Activated CD4-positive, CD25-positive, alpha-beta regulatory T cell treated with anti-CD3 and anti-CD28 coated beads, Interleukin-2, amount 50 U/mL, for 24 hours (primary cell): ENCODE data around the gene THADA.
"Not testable (repeated sequence)": the region's sequence is repeated elsewhere in the genome, so short reads cannot be mapped to it uniquely, and the experiment has no call there.

Source experiments
- ATAC-seq, 2 donors: fragments of 150-1000 bp; cut with Tn5 transposase; one replicate each; pipeline ENCODE4 v1.10.0; 2021; ENCODE audit warnings: mild to moderate bottlenecking in 1 of 2, moderate library complexity in 1 of 2

THADA gene

DNA sequence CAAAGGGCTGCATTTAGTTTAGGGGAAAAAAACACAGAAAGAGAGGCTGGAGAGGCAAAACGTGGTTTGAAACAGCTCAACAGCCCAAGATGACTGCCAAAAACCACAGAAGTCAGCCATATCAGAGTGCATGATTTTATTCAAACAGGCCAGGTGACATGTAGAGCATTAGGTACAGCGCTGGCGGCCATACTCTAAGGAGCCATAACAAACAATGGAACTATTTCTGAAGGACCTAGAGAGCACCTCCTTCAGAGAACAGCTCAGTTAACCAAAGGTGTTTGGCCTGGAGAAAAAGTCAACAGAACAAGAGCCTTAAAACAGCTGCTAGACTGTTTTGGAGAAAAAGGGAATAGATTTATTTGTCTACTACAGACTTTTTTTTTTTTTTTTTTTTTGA lies 2.6 kb downstream of the THADA start:
- ATAC-seq, result no peak

DNA sequence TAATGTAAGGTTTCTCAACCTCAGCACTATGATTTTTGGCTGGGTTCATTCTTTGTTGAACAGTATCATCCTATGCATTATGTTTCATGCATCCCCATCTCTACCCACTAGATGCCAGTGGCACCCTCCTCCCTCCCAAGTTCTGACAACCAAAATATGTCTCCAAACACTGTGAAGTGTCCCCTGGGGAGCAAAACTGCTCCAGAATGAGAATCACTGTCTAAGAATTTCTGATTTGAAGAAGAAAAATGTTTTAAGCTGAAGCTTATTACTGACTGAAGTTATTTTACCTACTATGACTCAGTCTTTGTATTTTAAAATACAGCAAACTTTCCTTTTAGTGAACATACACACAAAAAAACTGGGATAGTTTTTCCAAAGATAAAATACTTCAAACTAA lies 3.4 kb downstream of the THADA start:
- no peak for ATAC-seq

DNA sequence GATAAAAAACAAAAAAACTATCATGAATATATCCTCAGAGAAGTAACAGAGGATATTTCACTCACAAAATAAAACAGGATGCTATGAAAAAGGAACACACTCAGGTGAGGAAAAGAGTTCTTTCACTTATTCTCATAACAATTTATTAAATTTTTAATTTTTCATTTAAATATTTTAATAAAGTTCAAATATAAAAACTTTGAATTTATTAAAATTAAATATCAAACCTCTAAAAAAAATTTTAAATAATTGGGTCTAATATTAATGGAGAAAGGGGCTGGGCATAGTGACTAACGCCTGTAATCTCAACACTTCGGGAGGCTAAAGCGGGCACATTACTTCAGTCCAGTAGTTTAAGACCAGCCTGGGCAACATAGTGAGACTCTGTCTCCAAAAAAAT lies 10.1 kb downstream of the THADA start:
- ATAC-seq, result no peak

DNA sequence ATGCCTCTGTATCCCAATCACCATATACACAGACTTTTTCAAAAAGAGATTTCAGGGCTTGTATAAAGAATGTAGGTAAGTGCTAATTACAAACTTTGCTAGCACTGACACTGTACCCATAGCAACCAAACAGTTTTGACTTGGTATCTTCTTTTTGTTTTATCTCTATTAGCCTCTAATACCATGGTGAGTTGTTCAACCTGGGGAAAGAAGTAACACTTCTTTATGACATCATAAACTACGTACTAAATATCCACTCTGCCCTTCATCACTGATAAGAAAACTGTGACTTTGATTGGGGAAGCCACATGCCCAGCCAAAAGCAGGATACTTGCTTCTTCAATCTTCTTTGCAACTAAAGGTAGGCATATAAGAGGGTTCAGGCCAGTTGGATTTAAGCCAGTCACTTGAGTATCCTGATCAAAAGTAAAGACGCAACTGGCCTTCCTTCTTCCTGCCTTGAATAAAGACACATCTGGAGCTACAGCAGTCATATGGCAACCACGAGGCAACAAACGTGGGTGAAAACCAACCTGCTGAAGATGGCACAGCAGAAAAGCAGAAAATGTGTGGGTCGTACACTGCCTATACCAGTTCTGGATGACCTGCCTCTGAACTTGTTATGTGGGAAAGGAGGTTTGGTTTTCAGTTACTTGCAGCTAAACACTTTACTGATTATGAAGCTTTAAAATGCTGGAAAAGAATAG lies 16.4 kb downstream of the THADA start:
- ATAC-seq, result peak in 1 of 2 donors; percentile 41

DNA sequence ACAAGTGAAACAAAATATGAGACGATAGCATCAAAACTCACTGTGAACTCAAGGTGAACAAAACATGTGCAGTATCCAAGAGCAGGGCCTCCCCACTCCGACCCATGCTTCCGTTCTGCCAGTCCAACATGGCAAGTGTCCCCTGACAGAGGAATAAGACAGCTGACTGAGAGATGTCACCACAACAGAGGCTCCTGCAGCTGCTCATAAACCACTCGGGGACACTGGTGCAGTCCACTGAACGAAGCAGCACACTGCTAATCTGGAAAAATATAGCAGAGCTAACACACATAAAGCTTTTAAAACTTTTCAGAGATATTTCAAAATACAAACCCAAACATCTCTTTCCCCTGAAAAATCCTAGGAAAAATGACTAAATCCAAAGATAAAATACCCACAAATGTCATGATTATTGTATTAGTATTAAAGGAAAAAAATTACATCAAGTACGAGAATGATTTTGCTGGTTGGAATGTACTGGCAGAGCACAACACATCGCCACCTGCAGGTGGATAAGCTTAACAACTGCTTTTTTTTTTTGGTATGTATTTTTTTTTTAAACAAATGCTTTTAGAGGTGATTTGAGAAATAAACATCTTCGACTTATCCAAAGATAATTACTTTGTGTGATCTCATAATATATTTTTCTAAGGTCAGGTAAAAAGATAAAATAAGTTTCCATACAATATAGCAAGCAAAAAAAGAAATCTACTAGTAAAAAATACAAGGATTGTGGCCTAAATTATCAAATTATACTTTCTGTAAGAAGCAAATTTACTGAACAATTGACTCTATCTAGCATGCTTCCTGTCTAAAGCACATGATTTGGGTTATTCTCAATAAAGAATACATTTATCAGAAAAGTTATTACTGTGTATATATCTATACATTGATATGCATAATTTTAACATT lies 18.6 kb downstream of the THADA start:
- ATAC-seq, result no peak

DNA sequence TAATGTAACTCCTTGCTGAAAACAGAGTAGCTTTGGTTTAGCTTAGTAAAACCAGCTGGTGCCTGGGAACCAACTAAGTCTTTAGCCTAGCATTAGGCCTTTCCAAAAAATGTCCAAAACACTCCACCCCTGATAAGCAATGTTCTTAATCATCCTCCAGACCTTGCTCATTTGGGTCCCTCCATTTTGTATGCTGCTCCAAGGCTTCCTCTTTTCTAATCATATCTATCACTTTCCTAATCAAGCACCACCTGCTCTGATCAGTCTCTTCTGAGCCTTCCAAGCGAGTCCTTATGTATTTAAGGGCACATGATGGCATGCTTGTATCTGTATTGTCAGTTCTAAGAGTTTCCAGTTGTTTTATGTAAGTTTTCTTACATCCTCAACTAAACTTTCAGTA lies 23.6 kb downstream of the THADA start:
- ATAC-seq, result no peak

DNA sequence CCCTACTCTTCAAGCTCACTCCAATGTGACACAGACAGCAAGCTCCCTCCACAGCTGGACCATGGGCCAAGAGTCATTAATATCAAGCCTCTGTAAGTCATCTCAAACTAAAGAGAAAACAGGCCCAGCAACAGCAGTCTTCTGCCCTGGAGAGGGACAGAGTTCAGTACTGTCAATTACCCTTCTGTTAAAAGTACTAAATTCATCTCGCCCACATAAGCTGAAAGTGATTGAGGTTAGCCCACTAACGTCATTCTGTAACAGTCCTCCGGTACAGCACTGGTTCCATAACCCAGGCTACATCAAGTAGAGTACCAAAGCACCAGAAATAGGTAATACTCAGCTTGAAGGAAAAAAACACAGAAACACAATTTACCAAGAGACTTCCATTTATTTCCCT lies 25.9 kb downstream of the THADA start:
- ATAC-seq, result peak; percentile 81 to 82

DNA sequence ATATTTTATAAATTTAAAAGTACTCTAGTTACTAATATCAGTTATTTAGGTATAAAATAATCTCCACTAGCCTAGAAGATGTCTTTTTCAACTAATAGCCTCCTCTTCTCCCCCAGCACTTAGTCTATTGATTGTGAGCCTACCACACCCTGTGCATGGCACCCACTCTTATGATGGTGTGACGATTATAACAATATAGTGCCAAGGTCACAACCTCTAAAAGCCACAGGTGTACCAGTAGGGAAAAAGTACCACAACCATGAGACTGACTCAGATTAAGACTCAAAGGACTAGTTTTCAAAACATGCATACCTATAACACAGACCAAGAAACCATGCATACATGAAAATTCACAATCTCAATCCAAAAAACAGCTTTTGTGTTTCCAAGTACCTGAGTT lies 27.6 kb downstream of the THADA start:
- ATAC-seq, result peak; percentile 47 to 62

DNA sequence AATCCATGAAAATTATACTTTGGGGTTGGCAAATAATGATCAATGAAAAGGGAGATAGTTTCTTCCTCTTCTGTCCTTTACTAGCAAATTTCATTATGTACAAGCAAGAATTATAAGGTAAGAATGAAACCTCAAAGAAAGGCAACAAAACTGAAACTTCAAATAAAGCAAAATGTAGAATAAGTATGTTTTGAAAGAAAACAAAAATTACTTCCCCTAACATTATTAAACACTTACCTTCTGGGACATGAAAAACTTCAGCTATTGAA lies 29.4 kb downstream of the THADA start:
- no peak for ATAC-seq

DNA sequence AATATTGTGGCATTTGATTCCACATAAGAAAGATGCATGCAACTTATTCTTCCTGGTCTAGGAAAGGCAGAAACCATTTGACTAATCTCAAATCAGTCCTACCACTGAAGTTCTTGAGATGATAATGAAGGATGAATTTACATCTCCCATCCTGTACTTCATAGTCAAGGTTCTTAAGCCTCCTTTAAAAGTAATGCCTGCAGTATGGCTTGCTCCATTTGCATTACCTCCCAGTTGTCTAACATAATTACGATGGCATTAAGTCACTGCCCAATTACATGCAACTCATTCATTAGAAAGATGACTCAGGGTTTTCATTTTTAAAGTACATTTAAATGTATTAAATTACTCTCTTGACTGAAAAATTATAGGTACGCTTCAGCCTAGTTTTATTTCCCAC lies 32.2 kb downstream of the THADA start:
- no peak for ATAC-seq

DNA sequence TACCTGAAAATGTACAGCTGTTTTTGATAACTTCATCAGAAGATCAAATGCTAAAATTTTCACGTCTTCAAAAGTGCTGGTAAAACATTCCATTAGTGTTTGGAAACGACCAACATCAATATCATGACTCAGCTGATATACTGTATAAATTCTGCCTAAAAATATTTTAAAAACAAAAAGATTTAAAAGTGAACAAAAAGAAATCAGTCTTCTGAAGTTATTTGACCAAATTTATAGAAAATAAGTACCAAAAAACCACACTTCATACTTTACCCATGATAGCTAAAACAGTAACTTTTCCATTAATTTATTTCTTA lies 35.6 kb downstream of the THADA start:
- no peak for ATAC-seq

DNA sequence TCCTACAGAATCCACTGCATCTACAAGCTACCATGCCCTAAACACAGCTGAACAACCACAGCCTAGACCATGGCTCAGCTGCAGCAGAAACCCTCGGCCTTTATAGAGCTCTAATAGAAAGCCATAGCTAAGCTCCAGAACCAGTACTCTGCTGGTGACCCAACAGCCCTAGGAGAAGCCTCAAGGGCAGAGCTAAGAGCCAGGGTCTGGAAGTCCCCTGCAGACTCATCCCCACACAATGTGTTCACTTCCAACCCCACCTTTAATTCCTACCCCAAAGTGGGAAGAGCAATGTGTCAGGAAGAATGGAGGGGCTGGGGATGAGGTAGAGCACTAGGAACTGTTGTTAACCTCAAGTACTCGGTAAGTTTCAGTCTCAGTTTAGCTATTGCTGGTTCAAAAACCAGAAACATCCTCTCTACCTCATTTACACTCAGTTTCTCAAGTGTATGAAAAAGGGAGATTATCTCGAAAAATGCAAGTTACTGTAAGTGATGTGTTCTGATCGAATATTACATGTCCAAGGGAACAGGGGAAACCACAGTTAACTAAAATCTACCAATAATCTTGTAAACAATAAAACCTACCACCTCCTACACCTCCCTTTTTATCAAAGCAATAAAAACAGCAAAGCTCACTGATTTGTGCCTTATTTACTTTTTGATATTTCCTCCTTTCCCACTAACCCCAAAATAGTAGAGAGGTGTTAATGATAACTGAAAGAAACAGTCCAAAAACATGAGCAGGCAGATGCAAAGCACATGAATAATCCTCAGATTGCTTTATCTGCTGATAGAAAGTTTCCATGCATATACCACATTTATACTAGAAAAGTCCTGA lies 36.2 kb downstream of the THADA start:
- peak; percentile 71 to 73 for ATAC-seq

DNA sequence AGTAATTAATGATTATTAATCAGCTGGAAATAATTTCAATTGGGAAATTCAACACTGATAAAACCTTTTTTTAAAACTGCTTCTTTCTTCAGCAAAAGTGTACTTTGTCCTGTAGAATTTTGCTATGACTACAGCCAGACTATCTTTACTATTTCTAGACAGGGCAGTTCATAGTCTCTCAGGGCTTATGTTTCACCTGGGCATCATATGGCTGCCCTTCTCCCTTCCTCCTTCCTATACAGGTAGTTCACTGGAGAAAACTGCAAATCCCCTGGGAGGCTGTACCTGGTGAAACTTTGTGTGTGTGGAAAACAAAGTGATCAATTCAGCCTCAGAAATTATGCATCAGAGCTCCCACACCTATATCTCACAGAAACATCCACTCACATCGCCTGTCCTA lies 38.6 kb downstream of the THADA start:
- ATAC-seq, result no peak

DNA sequence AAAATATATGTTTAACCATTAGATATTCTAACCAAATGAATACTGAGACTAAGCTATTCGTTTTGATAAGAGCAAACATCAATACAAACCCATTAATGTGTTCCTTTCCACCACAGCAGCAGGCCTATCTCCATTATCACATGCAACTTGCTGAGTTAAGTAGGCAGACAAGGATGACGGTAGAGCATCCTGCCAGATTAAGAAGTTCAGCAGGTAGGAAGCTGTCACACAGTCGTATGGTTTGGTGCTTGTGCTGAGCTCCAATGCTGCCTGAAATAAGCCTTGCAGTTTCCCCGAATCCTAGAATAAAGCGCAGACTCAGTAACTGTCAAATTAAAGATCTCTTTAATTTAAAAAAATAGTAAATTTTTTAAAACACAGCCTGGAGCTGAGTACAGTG lies 39.6 kb downstream of the THADA start:
- no peak for ATAC-seq

DNA sequence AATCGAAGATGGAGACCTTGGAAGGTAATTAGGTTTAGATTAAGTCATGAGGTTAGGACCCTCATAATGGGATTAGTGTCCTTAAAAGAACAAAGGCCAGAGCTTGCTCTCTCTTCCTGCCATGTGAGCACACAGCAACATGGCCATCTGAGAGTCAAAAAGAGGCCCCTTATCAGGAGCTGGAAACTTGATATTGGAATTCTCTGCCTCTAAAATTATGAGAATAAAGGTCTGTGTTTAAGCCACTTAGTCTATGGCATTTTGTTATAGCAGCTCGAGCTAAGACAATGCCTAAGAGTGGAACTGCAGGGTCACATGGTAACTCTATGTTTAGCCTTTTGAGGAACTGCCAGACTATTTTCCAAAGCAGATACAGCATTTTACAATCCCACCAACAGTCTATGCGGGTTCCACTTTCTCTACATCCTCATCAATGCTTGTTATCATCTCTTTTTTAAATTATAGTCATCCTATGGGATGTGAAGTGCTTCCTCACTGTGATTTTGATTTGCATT lies 42.4 kb downstream of the THADA start:
- no peak for ATAC-seq

DNA sequence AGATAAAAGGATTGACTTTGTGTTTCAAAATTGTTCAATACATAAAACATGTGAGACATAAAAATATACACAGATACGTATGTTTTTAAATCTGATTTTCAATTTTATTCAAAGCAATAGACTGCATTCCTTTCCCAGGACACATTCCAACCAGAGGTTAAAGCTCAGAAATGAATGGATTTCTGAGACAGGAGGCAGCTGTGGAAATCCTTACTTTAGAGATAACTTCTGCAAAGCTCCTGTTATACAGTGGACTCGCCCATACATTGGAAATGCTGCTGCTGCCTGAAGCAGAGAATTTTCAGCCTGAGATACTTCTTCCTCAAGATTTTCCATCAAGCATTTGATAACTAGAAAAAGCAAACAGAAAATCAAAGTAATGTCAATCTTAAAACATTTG lies 43.8 kb downstream of the THADA start:
- ATAC-seq, result no peak

DNA sequence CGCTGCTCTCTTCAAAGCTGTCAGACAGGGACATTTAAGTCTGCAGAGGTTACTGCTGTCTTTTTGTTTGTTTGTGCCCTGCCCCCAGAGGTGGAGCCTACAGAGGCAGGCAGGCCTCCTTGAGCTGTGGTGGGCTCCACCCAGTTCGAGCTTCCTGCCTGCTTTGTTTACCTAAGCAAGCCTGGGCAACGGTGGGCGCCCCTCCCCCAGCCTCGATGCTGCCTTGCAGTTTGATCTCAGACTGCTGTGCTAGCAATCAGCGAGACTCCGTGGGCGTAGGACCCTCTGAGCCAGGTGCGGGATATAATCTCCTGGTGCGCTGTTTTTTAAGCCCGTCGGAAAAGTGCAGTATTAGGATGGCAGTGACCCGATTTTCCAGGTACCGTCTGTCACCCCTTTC lies 47.5 kb downstream of the THADA start:
- not testable (repeated sequence) for ATAC-seq

DNA sequence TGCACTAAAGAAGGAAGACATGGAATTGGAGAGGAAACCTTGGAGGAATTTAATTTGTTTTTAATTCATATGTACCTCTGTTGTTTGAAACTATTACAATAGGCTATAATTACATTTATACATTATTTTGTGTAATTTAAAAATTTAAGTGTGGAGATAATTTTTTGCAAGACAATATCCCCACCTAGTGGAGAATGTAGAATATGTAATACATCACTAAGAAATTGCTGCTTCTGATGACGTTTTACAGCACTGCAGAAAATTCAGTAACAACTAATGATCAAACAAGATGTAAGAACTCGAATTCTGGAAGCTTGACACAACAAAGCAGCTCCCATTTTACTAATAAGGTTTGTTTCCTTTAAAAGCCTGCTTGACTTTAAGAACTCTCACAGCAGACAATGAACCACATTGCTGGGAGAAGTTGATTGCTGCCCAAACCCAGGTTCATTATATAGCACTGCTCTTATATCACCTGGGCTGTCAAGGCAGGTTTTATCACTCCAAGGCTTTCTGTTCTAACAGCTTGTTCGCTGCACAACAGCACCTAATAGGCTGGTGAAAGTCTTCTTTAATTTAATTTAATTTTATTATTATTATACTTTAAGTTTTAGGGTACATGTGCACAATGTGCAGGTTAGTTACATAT lies 53.4 kb downstream of the THADA start:
- peak in 1 of 2 donors; percentile 48 for ATAC-seq

DNA sequence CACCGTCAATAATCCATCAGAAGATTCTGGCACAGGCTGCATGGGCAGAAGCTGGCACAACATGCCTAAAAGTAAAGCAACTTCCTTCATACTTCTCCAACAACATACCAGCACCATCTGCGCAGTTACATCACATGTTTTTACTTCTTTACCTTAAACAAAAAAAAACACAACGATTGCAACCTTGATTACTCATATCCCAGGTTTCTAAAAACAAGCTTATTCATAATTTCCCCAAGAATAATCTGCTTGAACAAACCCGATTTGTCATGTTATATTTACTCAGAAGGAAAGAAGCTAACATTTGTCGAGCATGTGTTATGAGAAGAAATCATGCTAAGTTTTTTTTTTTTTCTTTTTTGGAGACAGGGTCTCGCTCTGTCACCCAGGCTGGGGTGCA lies 54.7 kb downstream of the THADA start:
- ATAC-seq, result peak; percentile 44 to 62

DNA sequence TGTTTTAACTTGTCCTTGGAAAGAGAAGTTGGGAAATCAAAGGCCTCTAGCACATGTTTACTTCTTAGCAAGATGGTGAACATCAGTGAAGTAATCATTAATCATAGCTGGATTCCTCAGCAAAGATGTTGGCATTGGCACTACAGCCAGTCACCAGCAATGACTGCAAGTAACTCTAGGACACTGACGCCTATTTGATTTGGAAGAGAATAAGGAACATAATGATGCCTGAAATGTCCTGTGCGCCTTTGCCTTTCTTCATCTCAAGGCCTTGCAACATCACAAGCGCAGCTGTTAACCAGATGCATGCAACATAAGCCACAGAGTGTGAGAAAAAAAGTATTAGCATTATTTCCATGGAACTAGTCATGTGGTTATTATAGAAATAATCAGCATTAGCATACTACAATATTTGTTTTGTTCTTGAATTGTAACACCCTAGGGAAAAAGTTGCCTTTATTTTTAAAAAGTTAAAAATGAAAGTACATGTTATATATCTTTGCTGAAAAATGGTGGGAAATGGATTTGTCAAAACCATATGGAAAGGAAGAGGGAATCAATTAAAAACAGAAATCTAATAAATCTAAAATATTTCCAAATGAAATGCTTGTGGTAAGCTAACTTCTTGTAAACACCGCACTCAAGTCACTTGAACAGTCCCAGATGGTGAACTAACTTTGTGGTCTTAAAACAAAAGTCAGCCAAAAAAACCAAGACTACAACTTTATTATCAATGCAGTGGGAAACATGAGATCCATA lies 55.6 kb downstream of the THADA start:
- ATAC-seq, result no peak

DNA sequence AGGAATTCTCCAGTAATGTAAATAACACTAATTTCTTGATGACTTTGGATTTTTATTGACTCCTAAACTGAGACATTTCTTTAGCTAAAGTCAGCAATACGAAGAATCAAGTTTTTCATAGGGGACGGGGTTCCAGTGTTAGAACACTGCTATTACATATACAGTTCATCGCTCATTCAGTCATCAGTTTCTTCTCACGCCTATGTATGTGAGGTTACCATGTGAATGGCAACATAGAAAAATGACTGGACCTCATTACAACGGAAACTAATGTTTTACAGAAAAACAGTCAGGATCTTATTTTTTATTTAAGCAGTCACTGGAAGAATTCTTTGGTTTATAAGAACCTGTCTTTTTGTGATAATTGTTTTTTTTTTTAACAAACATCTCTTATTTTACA lies 56.4 kb downstream of the THADA start:
- ATAC-seq, result no peak

DNA sequence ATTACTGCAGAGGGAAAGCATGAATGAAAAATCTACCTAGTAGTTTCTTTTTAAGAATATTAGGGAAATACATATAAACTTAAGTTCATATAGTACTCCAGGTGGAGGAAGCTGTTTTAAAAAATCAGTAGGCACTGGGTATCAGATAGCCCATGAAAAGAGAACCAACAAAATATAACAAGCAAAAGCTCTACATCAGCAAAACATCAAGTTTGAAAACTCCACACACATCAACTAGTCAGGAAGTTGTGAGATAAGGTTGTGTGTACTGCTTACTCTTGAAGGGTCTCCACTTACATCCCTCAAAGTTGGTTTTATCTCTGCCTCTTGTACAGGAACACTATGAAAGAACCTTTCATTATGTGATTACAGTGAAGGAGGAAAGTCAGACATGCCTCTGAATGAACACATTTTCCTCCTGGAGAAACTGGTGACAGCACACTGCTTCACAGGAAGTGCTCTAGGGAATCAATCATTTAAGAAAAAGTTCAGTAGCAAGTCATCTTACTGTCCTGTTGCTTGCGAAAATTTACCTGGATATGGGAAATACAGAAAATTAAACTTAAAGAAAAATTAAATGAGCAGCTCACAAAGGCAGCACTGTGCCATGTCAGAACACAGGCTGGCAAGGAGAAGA lies 57.7 kb downstream of the THADA start:
- ATAC-seq, result no peak
